GM10266 (cell line): ENCODE data around the gene OXCT1.

Experiments
- DNase-seq: peaks from one replicate; pipeline ENCODE4 v3.0.0; 2012; ENCODE audit errors: extremely low spot score
- CTCF ChIP-seq: IDR thresholded peaks from 2 replicates; pipeline ENCODE4 v1.5.1; 2012; ENCODE audit warnings: mild to moderate bottlenecking, low read depth; ENCODE audit not compliant: control insufficient read depth, insufficient read depth; ENCODE audit errors: missing control alignments

The OXCT1 gene

DNA sequence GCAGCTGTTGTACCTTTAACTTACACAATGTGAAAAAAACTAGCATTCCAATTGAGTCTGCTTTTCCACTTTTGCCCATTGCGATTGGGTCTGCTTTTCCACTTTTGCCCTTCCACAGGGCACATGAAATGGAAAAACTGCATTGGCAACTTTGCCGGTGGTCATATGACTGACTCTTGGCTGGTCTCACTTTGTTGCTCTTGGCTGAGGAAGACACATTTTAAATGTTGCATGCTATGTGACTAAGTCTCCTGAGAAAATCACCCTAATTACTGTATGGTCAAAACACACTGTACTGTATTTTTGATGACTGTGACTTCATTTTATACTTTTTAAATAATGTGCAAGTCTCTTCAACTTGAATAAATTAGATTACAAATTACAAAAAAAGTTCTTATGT is 1.6 kb upstream of the OXCT1 start:
- no peak for TF ChIP-seq CTCF
- DNase-seq: no peak

GRCh38 chr5:41870627-41871048 is 413 bp upstream of the OXCT1 start:
- no peak for DNase-seq
- no peak for TF ChIP-seq CTCF

DNA sequence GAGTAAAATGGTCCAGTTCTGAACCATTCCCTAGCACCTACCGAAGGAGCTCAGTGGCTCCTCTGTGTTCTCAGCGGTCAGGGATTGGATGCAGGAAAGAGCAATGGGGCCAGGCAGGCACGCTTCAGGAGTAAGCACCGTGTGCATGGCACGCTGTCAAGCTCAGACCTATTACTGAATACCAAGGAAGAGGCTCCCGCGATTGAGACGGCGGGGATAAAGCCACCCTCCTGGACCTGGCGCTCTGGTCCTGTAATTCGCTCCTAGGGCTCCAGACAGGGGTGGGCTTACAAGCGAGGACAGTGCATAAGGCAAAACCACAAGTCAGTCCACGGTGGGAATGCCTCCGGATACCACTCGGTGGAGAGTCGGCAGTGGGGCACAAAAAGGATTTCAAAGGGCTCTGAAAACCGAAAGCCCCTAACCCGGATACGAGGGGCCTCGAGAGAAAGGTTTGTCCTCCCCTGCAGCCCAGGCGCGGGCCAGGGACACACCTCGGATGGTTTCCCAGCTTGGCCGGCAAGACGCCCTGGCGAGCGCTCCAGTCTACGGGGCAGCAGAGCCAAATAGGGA is 988 bp downstream of the OXCT1 start:
- no peak for TF ChIP-seq CTCF
- no peak for DNase-seq

- no peak for TF ChIP-seq CTCF
- no peak for DNase-seq
Observed at GRCh38 chr5:41863871-41864486, 6.2 kb downstream of the OXCT1 start.

GRCh38 chr5:41858890-41859289 is 11.3 kb downstream of the OXCT1 start:
- TF ChIP-seq CTCF: no peak
- DNase-seq: no peak

- no peak for TF ChIP-seq CTCF
- no peak for DNase-seq
Observed at GRCh38 chr5:41857989-41858388, 12.2 kb downstream of the OXCT1 start.

GRCh38 chr5:41856644-41857491 is 13.4 kb downstream of the OXCT1 start:
- TF ChIP-seq CTCF: peak; percentile 69
- peak; percentile 56 for DNase-seq
